BLaER1 (cell line): ENCODE measurements around the gene METTL23.
A peak's percentile ranks its signal among the peaks of the same experiment; 100 is the strongest.

Experiments used
- H3K27ac ChIP-seq: shearing (Covaris generic); formaldehyde crosslinking; 2 replicates; pipeline ENCODE4 v1.8.1; 2022
- H3K27me3 ChIP-seq: shearing (Covaris generic); formaldehyde crosslinking; 2 replicates; pipeline ENCODE4 v1.8.1; 2022
- H3K36me3 ChIP-seq: shearing (Covaris generic); formaldehyde crosslinking; 2 replicates; pipeline ENCODE4 v1.8.1; 2022
- H3K4me1 ChIP-seq: shearing (Covaris generic); formaldehyde crosslinking; 2 replicates; pipeline ENCODE4 v1.8.1; 2022
- H3K4me2 ChIP-seq: shearing (Covaris generic); formaldehyde crosslinking; 2 replicates; pipeline ENCODE4 v1.8.1; 2022
- H3K4me3 ChIP-seq: shearing (Covaris generic); formaldehyde crosslinking; 2 replicates; pipeline ENCODE4 v1.8.1; 2022
- H3K9ac ChIP-seq: shearing (Covaris generic); formaldehyde crosslinking; 2 replicates; pipeline ENCODE4 v1.8.1; 2022
- H3K9me3 ChIP-seq: shearing (Covaris generic); formaldehyde crosslinking; 2 replicates; pipeline ENCODE4 v1.8.1; 2022
- H4K20me1 ChIP-seq: shearing (Covaris generic); formaldehyde crosslinking; 2 replicates; pipeline ENCODE4 v1.8.1; 2022
- Cebpa-rat ChIP-seq: shearing (Covaris generic); IDR thresholded peaks from 2 replicates; pipeline ENCODE4 v1.8.1; 2022

METTL23 gene

DNA sequence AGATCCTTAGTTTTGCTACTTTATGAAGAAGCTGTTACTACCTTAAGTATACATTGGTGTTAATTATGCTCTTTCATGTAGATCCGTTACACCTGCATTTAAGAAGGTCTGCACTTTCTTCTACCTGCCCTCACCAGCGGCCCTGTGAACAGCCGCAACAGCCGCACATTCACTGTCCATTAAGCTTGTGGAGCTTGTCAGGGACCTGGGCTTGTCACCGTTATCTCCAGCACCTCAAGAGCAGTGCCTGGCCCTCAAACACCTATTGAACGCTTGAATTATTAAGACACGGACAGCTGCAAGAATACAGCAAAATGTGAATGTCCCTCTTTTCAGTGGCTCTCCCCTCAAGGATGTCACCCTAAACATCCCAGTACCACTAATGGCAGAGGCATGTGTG lies 12.9 kb upstream of the METTL23 start:
- Histone ChIP-seq H3K27me3 (no peaks in the 10 kb centered on the region), H3K9ac (no peak overlapping the region), H3K4me2 (0 out of 2 replicates have a peak overlapping the region, but pooled peaks have one; percentile 20), H3K36me3 (peaks cover 55% of the 10 kb centered on the region), H3K27ac (no peak overlapping the region), H4K20me1 (peaks cover 34% of the 10 kb centered on the region), H3K4me1 (peaks cover 76% of the 10 kb centered on the region), H3K4me3 (no peak overlapping the region), H3K9me3 (no peaks in the 10 kb centered on the region)
- TF ChIP-seq Cebpa-rat = no peak

DNA sequence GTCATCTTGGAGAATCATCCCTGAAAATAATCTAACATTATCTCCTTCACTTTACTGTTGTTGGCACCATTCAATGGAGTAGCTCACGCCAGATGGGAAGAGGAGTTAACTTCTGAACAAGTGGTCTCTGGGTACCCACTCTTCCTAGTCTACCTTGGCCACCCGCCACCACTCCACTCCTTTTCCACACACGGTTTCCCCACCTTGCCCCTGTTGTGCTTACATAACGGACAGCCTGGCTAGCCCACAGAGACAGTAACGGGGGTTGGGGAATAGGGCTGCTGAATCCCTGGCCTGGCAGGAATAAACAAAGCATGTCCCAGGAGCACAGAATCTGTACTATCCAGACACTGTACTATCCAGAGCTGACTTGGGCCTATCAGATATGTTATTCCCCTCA lies 12.3 kb upstream of the METTL23 start:
- Histone ChIP-seq H3K4me3 (no peak overlapping the region), H3K4me2 (no peak overlapping the region), H3K4me1 (peaks cover 70% of the 10 kb centered on the region), H4K20me1 (peaks cover 28% of the 10 kb centered on the region), H3K9me3 (no peaks in the 10 kb centered on the region), H3K27ac (no peak overlapping the region), H3K27me3 (no peaks in the 10 kb centered on the region), H3K9ac (no peak overlapping the region), H3K36me3 (peaks cover 61% of the 10 kb centered on the region)
- no peak for TF ChIP-seq Cebpa-rat

DNA sequence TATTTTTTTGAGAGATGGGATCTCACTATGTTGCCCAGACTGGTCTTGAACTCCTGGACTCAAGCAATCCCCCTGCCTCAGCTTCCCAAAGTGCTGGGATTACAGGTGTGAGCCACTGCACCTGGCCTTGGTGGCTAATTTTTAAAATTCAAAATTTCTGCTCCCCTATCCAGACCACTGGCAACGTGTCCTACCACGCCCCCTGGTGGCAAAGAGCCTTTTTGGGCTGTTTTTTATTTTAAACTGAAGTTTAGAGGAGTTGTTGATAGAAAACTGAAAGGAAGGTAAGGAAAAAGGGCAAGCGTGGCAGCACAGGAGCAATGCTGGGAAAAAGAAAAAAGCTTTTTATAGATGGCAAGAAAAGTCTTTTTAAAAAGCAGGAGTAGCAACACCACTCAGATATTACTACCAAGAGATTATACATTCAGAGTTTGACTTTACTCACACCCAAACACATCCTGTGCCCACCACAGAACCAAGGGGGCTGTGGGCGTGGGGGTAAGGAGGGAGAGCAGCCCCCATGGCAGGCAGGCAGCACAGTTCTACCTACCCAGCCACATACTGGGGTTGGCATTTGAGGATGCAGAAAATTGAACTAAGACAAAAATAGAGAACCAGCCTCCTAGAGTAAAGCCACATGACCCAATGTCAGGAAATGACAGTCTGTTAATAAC lies 11.7 kb upstream of the METTL23 start:
- Histone ChIP-seq H3K4me2 (peak overlapping the region; percentile 74), H3K27me3 (no peaks in the 10 kb centered on the region), H3K9ac (peak overlapping the region; percentile 59), H3K36me3 (peaks cover 67% of the 10 kb centered on the region), H3K9me3 (no peaks in the 10 kb centered on the region), H3K4me1 (peaks cover 64% of the 10 kb centered on the region), H3K4me3 (no peak overlapping the region), H4K20me1 (peaks cover 28% of the 10 kb centered on the region), H3K27ac (peak overlapping the region; percentile 63)
- TF ChIP-seq Cebpa-rat = no peak

DNA sequence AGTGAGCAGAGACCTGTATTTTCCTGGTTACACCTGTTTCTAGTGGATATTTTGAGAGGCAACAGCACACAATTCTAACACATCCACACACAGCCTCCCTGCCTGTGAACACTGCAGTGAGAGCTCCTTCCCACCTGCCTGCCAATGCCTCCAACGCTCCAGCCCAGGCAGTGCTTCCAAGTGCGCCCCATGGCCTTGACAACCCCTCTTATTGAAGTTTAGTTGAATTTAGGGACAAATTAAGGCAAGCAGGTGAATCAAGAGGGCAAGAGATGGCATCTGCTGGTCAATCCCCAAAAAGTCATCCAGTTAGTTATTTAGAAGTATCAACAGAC lies 11.2 kb upstream of the METTL23 start:
- TF ChIP-seq Cebpa-rat = no peak
- Histone ChIP-seq H3K4me2 (peak overlapping the region; percentile 74), H3K27me3 (no peaks in the 10 kb centered on the region), H3K36me3 (peaks cover 72% of the 10 kb centered on the region), H3K4me3 (no peak overlapping the region), H4K20me1 (peaks cover 28% of the 10 kb centered on the region), H3K9ac (peak overlapping the region; percentile 59), H3K9me3 (no peaks in the 10 kb centered on the region), H3K27ac (peak overlapping the region; percentile 63), H3K4me1 (peaks cover 64% of the 10 kb centered on the region)

DNA sequence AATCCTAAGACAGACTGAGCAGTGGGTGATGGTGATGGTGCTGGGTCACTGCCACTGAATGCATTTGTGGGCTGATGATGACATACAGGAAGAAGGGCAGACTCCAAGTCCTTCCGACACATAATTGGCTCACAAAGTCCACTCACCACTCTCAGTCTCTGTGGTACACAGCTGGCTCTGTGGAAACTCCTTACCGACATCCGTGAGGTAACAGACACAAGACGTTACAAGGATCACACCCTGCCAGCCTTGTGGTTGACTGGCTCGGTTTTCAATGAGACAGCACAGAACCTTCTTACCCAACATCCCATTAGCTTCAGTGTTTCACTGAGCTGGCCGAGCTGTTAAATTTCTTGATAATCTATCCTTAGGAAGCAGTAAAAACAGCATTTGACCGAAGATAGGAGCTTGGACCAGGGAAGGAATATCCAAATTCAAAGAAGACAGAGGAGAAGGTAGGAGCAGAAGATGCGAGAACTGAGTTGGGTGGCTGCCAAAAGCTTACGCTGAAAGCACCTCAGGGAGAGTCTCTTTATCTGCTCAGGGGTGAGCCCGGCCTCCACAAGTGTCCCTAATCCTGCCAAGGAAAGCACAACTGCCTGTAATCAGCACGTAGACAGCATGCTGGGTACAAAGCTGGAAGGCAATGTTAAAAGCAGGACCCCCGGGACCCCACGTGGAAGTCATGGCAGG lies 10.3 kb upstream of the METTL23 start:
- H3K27me3 ChIP-seq = no peaks in the 10 kb centered on the region
- no peak for TF ChIP-seq Cebpa-rat
- peaks cover 80% of the 10 kb centered on the region for H3K36me3 ChIP-seq
- H3K4me2 ChIP-seq = peak overlapping the region; percentile 74
- peak overlapping the region; percentile 63 for H3K27ac ChIP-seq
- no peak overlapping the region for H3K4me3 ChIP-seq
- peak overlapping the region; percentile 36 for H3K9ac ChIP-seq
- H4K20me1 ChIP-seq = peaks cover 35% of the 10 kb centered on the region
- H3K4me1 ChIP-seq = peaks cover 66% of the 10 kb centered on the region
- no peaks in the 10 kb centered on the region for H3K9me3 ChIP-seq

DNA sequence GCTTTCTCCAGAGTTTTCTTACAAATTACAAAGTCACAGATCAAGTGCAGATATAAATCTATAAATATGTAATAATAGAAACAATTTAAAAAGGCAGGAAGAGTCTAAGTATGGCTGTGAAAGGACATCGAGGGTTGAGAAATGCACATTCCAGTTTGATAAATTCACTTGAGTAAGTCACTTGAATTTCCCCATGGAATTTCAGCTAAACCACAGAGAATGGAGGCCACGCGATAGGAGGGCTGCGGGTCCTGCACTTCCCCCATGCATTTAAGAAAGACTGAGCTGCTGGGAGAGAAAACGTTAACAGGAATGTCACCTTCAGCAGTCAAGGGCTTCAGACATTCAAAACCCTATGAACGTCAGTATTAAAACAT lies 9.8 kb upstream of the METTL23 start:
- Histone ChIP-seq H3K9ac (peak overlapping the region; percentile 36), H3K4me1 (peaks cover 66% of the 10 kb centered on the region), H3K27ac (peak overlapping the region; percentile 63), H3K4me2 (peak overlapping the region; percentile 74), H3K4me3 (no peak overlapping the region), H3K27me3 (no peaks in the 10 kb centered on the region), H3K36me3 (peaks cover 86% of the 10 kb centered on the region), H3K9me3 (no peaks in the 10 kb centered on the region), H4K20me1 (peaks cover 39% of the 10 kb centered on the region)
- TF ChIP-seq Cebpa-rat = no peak

DNA sequence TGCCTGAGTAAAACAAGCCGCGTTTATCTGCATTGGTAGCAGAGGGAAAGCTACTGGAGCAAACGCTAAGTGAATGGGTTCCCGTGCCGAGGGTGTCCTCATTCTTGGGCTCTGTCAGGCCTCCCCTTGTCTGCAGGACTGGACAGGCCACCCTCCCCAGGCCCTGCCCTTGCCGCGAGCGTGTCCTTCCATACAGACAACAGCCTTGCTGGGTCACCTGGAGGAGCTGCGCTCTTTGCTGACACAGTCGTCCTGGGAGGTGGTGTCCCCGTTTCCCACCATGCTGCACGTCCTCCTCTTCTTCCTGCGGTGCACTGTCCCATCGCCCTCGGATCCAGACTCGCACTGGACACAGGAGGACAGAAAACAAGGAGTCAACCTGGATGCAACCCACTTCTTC lies 8.1 kb upstream of the METTL23 start:
- Histone ChIP-seq H3K4me3 (no peak overlapping the region), H3K27me3 (no peaks in the 10 kb centered on the region), H3K36me3 (peaks cover 93% of the 10 kb centered on the region), H3K27ac (no peak overlapping the region), H3K9me3 (no peaks in the 10 kb centered on the region), H3K4me2 (no peak overlapping the region), H3K4me1 (peaks cover 66% of the 10 kb centered on the region), H3K9ac (no peak overlapping the region), H4K20me1 (peaks cover 49% of the 10 kb centered on the region)
- TF ChIP-seq Cebpa-rat = no peak

DNA sequence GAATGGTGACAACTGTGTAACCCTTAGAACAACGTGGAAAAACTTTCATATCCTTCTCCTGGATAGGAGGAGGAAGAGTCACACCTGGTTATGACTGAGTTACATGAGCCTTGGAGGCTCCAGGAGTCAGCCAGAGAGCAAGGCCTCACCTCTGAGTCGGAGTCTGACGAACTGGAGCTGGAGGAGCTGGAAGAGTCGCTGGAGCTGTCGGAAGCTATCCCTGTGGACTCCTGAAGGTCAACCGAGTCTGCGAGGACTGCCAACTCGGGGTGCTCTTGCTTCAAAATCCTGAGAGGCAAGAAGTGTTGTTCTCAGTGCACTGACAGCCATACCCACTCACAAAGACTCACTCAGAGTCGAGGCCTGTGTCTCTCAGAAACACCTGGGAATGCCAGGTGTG lies 6.4 kb upstream of the METTL23 start:
- peaks cover 70% of the 10 kb centered on the region for H3K4me1 ChIP-seq
- H3K4me2 ChIP-seq = no peak overlapping the region
- H3K9ac ChIP-seq = no peak overlapping the region
- H3K4me3 ChIP-seq = no peak overlapping the region
- H3K36me3 ChIP-seq = peaks cover 100% of the 10 kb centered on the region
- H3K27me3 ChIP-seq = no peaks in the 10 kb centered on the region
- no peak overlapping the region for H3K27ac ChIP-seq
- no peak for TF ChIP-seq Cebpa-rat
- no peaks in the 10 kb centered on the region for H3K9me3 ChIP-seq
- H4K20me1 ChIP-seq = peaks cover 62% of the 10 kb centered on the region

DNA sequence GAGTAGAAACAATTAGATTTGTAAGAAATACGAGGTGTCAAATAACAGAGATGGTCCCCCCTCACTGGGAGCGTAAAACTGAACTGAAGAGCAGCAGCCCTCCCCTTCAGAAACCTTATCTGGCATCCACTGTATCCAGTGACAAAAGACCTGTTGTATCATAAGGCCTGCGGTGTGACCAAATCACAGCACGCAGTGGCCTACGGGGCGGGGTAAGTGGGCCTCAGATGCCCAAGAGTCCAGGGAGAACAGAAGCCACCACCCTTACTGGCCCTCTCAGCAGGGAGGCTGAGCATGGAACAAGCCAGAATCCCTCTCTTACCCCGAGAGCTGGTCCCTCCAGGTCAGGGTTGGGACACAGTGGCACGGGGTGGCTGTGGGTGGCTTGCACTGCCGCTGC lies 5.7 kb upstream of the METTL23 start:
- no peaks in the 10 kb centered on the region for H3K9me3 ChIP-seq
- peaks cover 69% of the 10 kb centered on the region for H3K4me1 ChIP-seq
- no peak for TF ChIP-seq Cebpa-rat
- 0 out of 2 replicates have a peak overlapping the region, but pooled peaks have one; percentile 15 for H3K4me2 ChIP-seq
- H3K36me3 ChIP-seq = peaks cover 93% of the 10 kb centered on the region
- H4K20me1 ChIP-seq = peaks cover 62% of the 10 kb centered on the region
- H3K9ac ChIP-seq = peak overlapping the region; percentile 38; the same call in 1 of the 2 replicates
- no peaks in the 10 kb centered on the region for H3K27me3 ChIP-seq
- H3K4me3 ChIP-seq = no peak overlapping the region
- H3K27ac ChIP-seq = no peak overlapping the region

DNA sequence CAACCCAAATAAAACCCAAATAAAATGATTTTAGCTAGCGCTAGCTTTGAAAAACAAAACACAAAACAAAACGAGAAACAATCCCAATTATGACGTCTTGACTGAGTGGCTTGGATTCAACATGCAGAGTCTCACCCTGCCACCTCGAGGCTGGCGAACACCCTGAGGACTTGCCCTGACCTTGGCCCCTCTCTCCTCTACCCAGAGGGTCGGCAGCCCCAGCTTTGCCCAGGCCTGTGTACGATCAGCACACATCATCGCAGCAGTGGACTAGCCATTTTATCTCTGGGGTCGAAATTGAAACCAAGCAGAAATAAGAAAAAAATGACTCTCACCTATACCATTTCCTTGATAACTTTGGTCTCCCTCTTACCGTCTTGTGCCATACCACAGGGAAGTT lies 5.2 kb upstream of the METTL23 start:
- no peaks in the 10 kb centered on the region for H3K9me3 ChIP-seq
- no peak overlapping the region for H3K27ac ChIP-seq
- H3K4me2 ChIP-seq = no peak overlapping the region
- H4K20me1 ChIP-seq = peaks cover 59% of the 10 kb centered on the region
- no peak overlapping the region for H3K4me3 ChIP-seq
- H3K27me3 ChIP-seq = no peaks in the 10 kb centered on the region
- H3K36me3 ChIP-seq = peaks cover 87% of the 10 kb centered on the region
- H3K9ac ChIP-seq = 0 out of 2 replicates have a peak overlapping the region, but pooled peaks have one; percentile 38
- peaks cover 63% of the 10 kb centered on the region for H3K4me1 ChIP-seq
- no peak for TF ChIP-seq Cebpa-rat
